ENCODE data around the gene OSGEPL1. TPM values are rescaled to one million over a fixed set of nuclear protein-coding genes. Genes with fewer than 3 reads are reported as not detected.

The OSGEPL1 gene
- polyA plus RNA-seq, 3 donors, result 2.1 to 2.9 (median 2.6) TPM

- no peak for DNase-seq
- H3K4me2 ChIP-seq (replicated peaks; ENCODE audit: extremely low read depth, low read length, poor library complexity, severe bottlenecking), result no peak overlapping the region
- H3K27me3 Mint-ChIP-seq (ENCODE audit: low read depth in 3 of 3), result no peaks in the 10 kb centered on the region
- no peak overlapping the region for H3K4me3 Mint-ChIP-seq
- H3K4me1 Mint-ChIP-seq, result no peaks in the 10 kb centered on the region
- intact Hi-C loops (cut with micrococcal nuclease), result no loop called here
- H3K27ac ChIP-seq (ENCODE audit: low read depth in 1 of 2, low read length in 2 of 2), result no peak overlapping the region
- 100% methylated on average over 2 of the region's 12 CpGs for WGBS (ENCODE audit: insufficient coverage)
- H3K36me3 Mint-ChIP-seq, result peaks cover 34 to 37% of the 10 kb centered on the region in 2 donors
- H3K79me2 ChIP-seq (ENCODE audit: insufficient read depth, low read length), result peaks cover 35% of the 10 kb centered on the region
- no peak overlapping the region for H2AFZ ChIP-seq (ENCODE audit: insufficient read depth, low read depth, low read length, poor library complexity, severe bottlenecking)
- H3K36me3 ChIP-seq (replicated peaks in 1 of 2; ENCODE audit: control insufficient read depth in 1 of 2, insufficient read depth in 2 of 2, low read length in 2 of 2), result peaks cover 25 to 47% of the 10 kb centered on the region in 2 donors
- no peak for TF ChIP-seq CTCF (IDR thresholded peaks at IDR 0.05)
- no peaks in the 10 kb centered on the region for H4K20me1 ChIP-seq (ENCODE audit: insufficient read depth, low read length)
- H3K27me3 ChIP-seq (ENCODE audit: control insufficient read depth in 2 of 2, insufficient read depth in 2 of 2, low read length in 2 of 2), result no peaks in the 10 kb centered on the region
- H3K9me3 Mint-ChIP-seq, result no peaks in the 10 kb centered on the region
- H3K4me1 ChIP-seq (ENCODE audit: control insufficient read depth in 1 of 2, insufficient read depth in 2 of 2, low read length in 2 of 2), result no peaks in the 10 kb centered on the region
- no peak overlapping the region for H3K4me3 ChIP-seq (replicated peaks in 1 of 3; ENCODE audit: low read depth in 2 of 3, low read length in 3 of 3)
- peak overlapping the region in 1 of 7 donors; percentile 15 for H3K27ac Mint-ChIP-seq
- H3K9ac ChIP-seq (ENCODE audit: insufficient read depth, low read length, poor library complexity, severe bottlenecking), result no peak overlapping the region
- H3K9me3 ChIP-seq (replicated peaks in 1 of 2; ENCODE audit: control insufficient read depth in 1 of 2, insufficient read depth in 1 of 2, low read length in 2 of 2), result no peaks in the 10 kb centered on the region
Measured at GRCh38 chr2:189791338-189792042, 28.9 kb upstream of the OSGEPL1 start.

GRCh38 chr2:189783927-189784867 is 21.6 kb upstream of the OSGEPL1 start, which contains the start of the genes ORMDL1 and PMS1:
Gene ORMDL1, minus strand, starts transcription at chr2:189784339. Its CDS starts 1,744 bp downstream, at chr2:189782595.
Gene PMS1, plus strand, starts transcription at chr2:189784450. Its CDS starts 7,360 bp downstream, at chr2:189791810.
- Histone ChIP-seq H3K27me3 (ENCODE audit: control insufficient read depth in 2 of 2, insufficient read depth in 2 of 2, low read length in 2 of 2) (no peaks in the 10 kb centered on the region), H3K9me3 (replicated peaks in 1 of 2; ENCODE audit: control insufficient read depth in 1 of 2, insufficient read depth in 1 of 2, low read length in 2 of 2) (no peaks in the 10 kb centered on the region), H3K36me3 (replicated peaks in 1 of 2; ENCODE audit: control insufficient read depth in 1 of 2, insufficient read depth in 2 of 2, low read length in 2 of 2) (peaks cover 21 to 29% of the 10 kb centered on the region in 2 donors), H3K4me2 (replicated peaks; ENCODE audit: extremely low read depth, low read length, poor library complexity, severe bottlenecking) (peak within 1 kb of the TSS; percentile 89), H3K79me2 (ENCODE audit: insufficient read depth, low read length) (peaks cover 83% of the 10 kb centered on the region), H3K4me3 (replicated peaks in 1 of 3; ENCODE audit: low read depth in 2 of 3, low read length in 3 of 3) (peak within 1 kb of the TSS; percentile 78 to 89 (median 85)), H3K9ac (ENCODE audit: insufficient read depth, low read length, poor library complexity, severe bottlenecking) (peak within 1 kb of the TSS; percentile 76), H3K4me1 (ENCODE audit: control insufficient read depth in 1 of 2, insufficient read depth in 2 of 2, low read length in 2 of 2) (peaks cover 28 to 33% of the 10 kb centered on the region in 2 donors), H2AFZ (ENCODE audit: insufficient read depth, low read depth, low read length, poor library complexity, severe bottlenecking) (peak within 1 kb of the TSS; percentile 92), H3K27ac (ENCODE audit: low read depth in 1 of 2, low read length in 2 of 2) (peak within 1 kb of the TSS; percentile 81 to 90), H4K20me1 (ENCODE audit: insufficient read depth, low read length) (peaks cover 11% of the 10 kb centered on the region)
- H3K27me3 Mint-ChIP-seq (ENCODE audit: low read depth in 3 of 3), result no peaks in the 10 kb centered on the region
- no peak for TF ChIP-seq CTCF (IDR thresholded peaks at IDR 0.05)
- peaks cover 23 to 30% of the 10 kb centered on the region in 2 donors for H3K36me3 Mint-ChIP-seq
- intact Hi-C loops (cut with micrococcal nuclease), result loop anchor here (5.0 to 10.0 kb wide), 3 partner anchors 112 to 339 kb away; partner anchors contain the start of genes ANKAR (in 1 of the 2), ASNSD1 (in 1 of the 2) and WDR75 (in 1 of the 2)
- WGBS (ENCODE audit: insufficient coverage), result under 1% methylated on average over 96 of the region's 96 CpGs
- peak; percentile 93 for DNase-seq
- peak within 1 kb of the TSS; percentile 90 to 94 for H3K4me3 Mint-ChIP-seq
- no peaks in the 10 kb centered on the region for H3K9me3 Mint-ChIP-seq
- H3K4me1 Mint-ChIP-seq, result peaks cover 36% of the 10 kb centered on the region
- peak within 1 kb of the TSS; percentile 89 to 97 (median 94) for H3K27ac Mint-ChIP-seq
